Measurements from ENCODE around the gene PSMC3IP. TPM values are rescaled to one million over a fixed set of nuclear protein-coding genes. Genes with fewer than 3 reads are reported as not detected.

The PSMC3IP gene
- total and polyA plus RNA-seq, 2 donors (not counting 3 experiments of a cell fraction or from before 2014, with no cell fraction given) = 5.9 to 19.3 TPM

- CTCF ChIA-PET = interaction anchor here (2.1 kb wide), 1 partner anchor 14 kb away, joined by 9 read pairs; the partner anchor contains the start of gene PSMC3IP
- intact Hi-C loops (cut with micrococcal nuclease) = no loop called here
- no peak for FAIRE-seq
Observed at GRCh38 chr17:42563950-42564349, 13.6 kb downstream of the PSMC3IP start.

More at GRCh38 chr17:42563950-42564349, 13.6 kb downstream of the PSMC3IP start:
- no peak overlapping the region for H2AFZ ChIP-seq (ENCODE audit: low read depth, low read length)
- no peaks in the 10 kb centered on the region for H4K20me1 ChIP-seq (replicated peaks; ENCODE audit: control insufficient read depth, extremely low read depth, insufficient read depth, low read length)
- H3K9ac ChIP-seq (replicated peaks; ENCODE audit: extremely low read depth, insufficient read depth, low read length) = no peak overlapping the region
- H3K36me3 ChIP-seq (ENCODE audit: control insufficient read depth in 2 of 2, extremely low read depth in 1 of 2, insufficient read depth in 2 of 2, low read length in 2 of 2) = peaks cover 6 to 24% of the 10 kb centered on the region in 2 experiments
- no peak for DNase-seq (ENCODE audit: low read depth, low spot score)
- TF ChIP-seq FOS (IDR thresholded peaks at IDR 0.05; ENCODE audit: borderline replicate concordance, insufficient read depth, low read length) (no peak), EZH2 (IDR thresholded peaks at IDR 0.05; ENCODE audit: borderline replicate concordance, low read depth, low read length, severe bottlenecking) (no peak), MAX (IDR thresholded peaks at IDR 0.05; ENCODE audit: insufficient read depth, insufficient read length) (no peak), MYC (IDR thresholded peaks at IDR 0.05; ENCODE audit: low read depth, low read length) (no peak), JUN (IDR thresholded peaks at IDR 0.05; ENCODE audit: borderline replicate concordance, insufficient read depth, insufficient read length, low read depth) (no peak), CTCF (IDR thresholded peaks at IDR 0.05; ENCODE audit: extremely low read depth in 1 of 2, insufficient read depth in 1 of 2, low read depth in 1 of 2, low read length in 2 of 2) (no peak), POLR2A (IDR thresholded peaks at IDR 0.05; ENCODE audit: low read depth, low read length) (no peak), POLR2AphosphoS5 (IDR thresholded peaks at IDR 0.05; ENCODE audit: insufficient read depth, low read depth, low read length) (no peak), GATA2 (IDR thresholded peaks at IDR 0.05; ENCODE audit: insufficient read depth, insufficient read length, low read depth, low read length) (no peak)
- dilution Hi-C loops (cut with MboI; ENCODE audit: extremely low pct_ligation_motif_present, low sequenced_read_pairs) = no loop called here
- H3K9me1 ChIP-seq (replicated peaks; ENCODE audit: control insufficient read depth, extremely low read depth, insufficient read depth, low read length) = no peaks in the 10 kb centered on the region
- no peak overlapping the region for H3K27ac ChIP-seq (ENCODE audit: insufficient read depth, low read depth, low read length)
- H3K4me2 ChIP-seq (ENCODE audit: insufficient read depth, low read length) = no peak overlapping the region
- no peak overlapping the region for H3K4me3 ChIP-seq (replicated peaks in 1 of 3; ENCODE audit: insufficient read depth in 1 of 3, low read depth in 1 of 3, low read length in 3 of 3)
- no peaks in the 10 kb centered on the region for H3K9me3 ChIP-seq (replicated peaks; ENCODE audit: control insufficient read depth, insufficient read depth, low read length)
- BruUV-seq (replicated peaks) = no TSS peak
- H3K4me1 ChIP-seq (ENCODE audit: control insufficient read depth, extremely low read depth, insufficient read depth, low read length) = peaks cover 27% of the 10 kb centered on the region
- POLR2A ChIA-PET = no interaction called here
- no peaks in the 10 kb centered on the region for H3K27me3 ChIP-seq (ENCODE audit: control insufficient read depth in 2 of 2, insufficient read depth in 2 of 2, low read length in 2 of 2)
- peaks cover 34% of the 10 kb centered on the region for H3K79me2 ChIP-seq (ENCODE audit: control insufficient read depth, insufficient read depth, low read length)

All from endothelial cell of umbilical vein (primary cell).